22Rv1 (cell line): ENCODE results near the gene RPL7A.

Source experiments
- CTCF ChIP-seq: fragments of 450-650 bp; IDR thresholded peaks from 2 replicates; pipeline ENCODE4 v1.5.1; 2017; ENCODE audit warnings: mild to moderate bottlenecking
- ZFX ChIP-seq: fragments of 450-650 bp; IDR thresholded peaks from 2 replicates; pipeline ENCODE4 v1.6.1; 2017; ENCODE audit warnings: antibody characterized with exemption, borderline replicate concordance

GRCh38 chr9:133377721-133378216, 29.8 kb downstream of the RPL7A start:
- no peak for TF ChIP-seq CTCF
- TF ChIP-seq ZFX: no peak
